CD4-positive, alpha-beta T cell treated with Interferon alpha-2 for 1 hour (primary cell): Measurements from ENCODE around the gene ALX4.

ENCODE experiments used
- DNase-seq, 2 donors: peaks; one replicate each; pipeline ENCODE4 v3.0.0-alpha.2; 2020 to 2022

ALX4 gene

DNA sequence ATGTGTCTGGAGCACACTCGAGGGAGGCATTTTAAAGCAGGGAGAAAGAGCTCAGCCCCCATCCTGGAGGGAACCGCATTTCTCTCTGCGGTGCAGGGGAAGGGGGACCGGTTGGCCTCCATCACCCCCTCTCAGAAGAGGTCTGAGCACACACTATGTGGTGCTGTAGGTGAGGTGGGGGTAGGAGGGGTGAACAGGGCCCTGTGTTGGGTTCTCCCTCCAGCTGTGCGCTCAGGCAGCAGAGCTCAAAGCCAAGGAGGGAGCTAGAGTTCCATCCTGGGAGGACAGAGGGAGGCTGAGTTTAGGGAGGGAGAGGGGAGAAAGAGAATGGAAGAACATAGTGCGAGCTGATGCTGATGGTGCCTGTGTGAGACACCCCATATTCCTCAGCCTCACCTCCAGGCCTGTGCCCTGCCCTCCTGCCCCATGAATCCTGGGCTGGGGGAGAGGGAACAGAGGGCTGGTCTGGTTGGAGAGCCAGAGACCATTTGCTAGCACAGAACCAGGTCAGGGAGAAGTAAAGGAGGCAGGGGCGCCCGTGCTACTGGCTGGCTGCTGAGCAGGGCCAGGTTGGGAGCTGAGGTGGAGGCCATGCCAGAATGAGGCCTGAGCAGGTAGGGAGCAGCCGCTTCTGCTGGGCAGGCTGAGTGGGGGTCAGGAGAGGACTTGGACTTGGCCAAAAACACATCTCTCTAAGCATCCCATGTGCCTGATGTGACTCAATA, 43.7 kb downstream of the ALX4 start:
- DNase-seq: no peak

- DNase-seq: no peak
Measured at GRCh38 chr11:44264761-44265160, 45.2 kb downstream of the ALX4 start.

- no peak for DNase-seq
Measured at GRCh38 chr11:44264438-44264749, 45.5 kb downstream of the ALX4 start.

DNA sequence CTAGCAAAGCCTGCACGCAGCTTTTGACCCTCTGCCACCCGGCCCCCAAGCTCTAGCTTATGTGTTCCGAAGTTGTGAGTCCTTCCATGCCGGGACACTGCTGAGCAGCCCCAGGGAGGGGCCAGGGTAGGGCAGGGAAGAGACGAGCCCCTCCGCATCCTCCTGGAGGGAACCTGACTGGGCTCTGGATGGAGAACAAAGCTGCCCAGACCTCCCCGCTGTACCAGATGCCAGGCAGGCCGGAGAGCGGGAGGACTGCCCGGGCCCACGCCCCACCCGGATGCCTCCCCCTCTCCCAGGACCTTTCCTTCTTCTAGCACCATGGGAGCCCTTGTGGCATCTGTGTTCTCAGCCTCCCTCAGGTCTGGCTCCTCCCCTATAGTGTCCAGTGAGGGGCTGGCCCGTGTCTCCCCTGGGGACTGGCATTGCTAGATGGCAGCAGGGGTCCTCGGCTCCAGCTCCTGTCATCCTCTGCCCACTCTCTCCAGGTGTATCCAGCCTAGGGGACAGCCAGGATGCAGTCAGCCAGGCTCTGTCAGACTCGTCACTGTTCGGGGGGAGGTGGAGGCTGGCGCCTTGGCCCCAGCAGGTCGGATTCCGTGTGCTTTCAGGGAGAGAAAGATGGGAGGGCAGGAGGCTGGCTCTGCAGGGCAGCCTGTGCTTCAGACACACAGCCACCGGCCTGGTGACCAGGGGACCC, 46.1 kb downstream of the ALX4 start:
- DNase-seq: no peak

DNA sequence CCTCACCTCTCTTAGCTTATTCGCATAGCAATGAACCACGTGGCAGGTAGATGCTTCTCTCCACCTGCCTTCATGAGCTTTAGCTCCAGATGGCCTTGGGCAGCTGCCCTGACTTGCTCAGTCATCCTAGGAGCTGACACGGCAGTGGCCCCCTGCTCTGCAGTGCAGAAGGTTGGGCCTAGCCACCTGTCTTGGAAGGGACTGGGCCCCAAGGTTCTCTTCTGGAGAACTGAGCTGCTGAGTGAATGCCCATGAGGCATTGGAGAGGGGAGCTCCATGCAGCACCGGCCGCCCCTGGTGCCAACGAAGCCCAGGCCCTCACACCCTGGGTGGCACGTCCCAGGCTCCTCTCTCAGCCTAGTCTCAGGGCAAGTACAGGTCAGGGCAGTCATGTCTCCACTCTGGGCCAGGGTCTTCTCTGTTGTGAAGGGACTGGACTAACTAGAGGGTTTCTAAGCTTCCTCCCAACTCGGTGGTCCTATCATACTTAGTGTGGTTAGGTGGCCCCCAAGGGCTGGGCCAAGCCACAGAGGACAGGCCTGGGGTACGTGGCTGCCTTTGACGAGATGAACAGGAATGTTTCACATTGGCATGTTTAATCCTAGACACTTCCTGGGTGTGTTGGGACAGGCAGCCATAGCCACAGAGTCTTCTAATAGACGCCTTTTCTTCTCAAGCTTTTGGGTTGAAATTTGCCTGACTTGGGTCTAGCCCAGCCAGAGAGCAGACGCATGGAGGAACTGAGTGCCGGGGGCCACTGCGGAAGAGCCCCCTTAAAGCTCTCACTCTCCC, 47.9 kb downstream of the ALX4 start:
- no peak for DNase-seq

- DNase-seq: no peak
Measured at GRCh38 chr11:44260081-44260480, 49.9 kb downstream of the ALX4 start.

- no peak for DNase-seq
Measured at GRCh38 chr11:44258839-44259420, 51.0 kb downstream of the ALX4 start.

DNA sequence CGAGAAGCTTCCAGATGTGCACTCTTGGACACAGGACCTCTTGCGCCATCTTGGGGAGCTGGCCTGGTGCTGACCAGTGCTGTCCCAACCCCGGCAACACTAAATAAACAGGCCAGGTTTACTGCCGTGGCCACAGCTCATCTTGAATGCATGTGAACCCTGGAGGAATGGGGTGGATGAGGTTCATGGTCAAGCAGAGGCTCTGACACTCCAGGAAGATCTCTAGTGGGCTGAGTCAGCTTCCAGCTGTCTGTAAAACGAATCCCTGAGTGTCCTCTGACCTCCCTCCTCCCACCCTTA, 51.8 kb downstream of the ALX4 start:
- DNase-seq: no peak

- no peak for DNase-seq
Measured at GRCh38 chr11:44257338-44258189, 52.4 kb downstream of the ALX4 start.

DNA sequence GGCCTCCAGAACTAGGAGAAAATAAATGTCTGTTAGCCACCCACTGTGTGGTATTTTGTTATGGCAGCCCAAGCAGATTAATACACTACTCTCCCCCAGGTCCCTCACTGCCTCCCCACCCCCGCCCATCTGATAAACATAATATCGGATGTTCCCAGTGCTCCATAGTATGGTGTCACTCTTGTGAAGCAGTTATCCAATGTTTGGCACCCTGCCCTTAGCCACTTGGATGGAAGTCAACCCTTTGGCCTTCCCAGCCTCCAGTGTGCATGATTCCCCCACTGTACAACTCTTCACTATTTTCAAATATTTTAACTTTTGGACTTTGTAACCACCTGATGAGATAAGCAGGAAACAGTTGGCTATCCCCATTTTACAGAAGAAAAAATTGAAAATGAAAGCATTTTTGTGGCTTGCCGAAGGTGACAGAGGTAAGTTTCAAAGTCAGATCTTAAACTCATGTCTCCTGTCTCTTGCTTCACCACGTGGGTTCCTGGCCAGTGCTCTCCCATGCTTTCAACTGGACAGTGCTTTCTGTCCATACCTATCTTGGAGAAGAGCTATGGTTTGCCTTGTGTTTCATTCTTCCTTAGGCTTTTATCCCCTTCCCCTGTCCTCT, 53.2 kb downstream of the ALX4 start:
- no peak for DNase-seq

GRCh38 chr11:44255406-44256071, 54.4 kb downstream of the ALX4 start:
- no peak for DNase-seq

GRCh38 chr11:44252999-44253602, 56.8 kb downstream of the ALX4 start:
- no peak for DNase-seq

DNA sequence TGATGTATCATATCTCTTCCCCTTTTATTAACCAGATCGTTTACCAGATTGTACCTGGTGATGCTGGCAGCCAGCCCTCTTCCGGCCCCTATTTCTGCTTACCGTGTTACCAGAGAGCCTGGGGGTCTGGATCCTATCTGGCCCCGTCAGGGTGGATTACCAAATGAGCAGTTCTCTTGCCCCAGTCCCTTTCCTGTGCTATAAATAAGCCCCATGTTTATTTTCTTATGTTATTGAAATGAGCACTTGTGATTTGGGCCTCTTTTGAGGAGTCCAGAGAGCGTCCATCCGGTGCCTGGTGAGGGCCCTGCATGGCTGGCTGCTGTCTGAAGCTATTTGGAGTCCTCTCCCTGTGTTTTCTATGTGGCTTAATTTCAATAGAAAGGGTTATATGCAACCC, 59.5 kb downstream of the ALX4 start:
- DNase-seq: no peak

- no peak for DNase-seq
Measured at GRCh38 chr11:44248109-44248508, 61.8 kb downstream of the ALX4 start.

DNA sequence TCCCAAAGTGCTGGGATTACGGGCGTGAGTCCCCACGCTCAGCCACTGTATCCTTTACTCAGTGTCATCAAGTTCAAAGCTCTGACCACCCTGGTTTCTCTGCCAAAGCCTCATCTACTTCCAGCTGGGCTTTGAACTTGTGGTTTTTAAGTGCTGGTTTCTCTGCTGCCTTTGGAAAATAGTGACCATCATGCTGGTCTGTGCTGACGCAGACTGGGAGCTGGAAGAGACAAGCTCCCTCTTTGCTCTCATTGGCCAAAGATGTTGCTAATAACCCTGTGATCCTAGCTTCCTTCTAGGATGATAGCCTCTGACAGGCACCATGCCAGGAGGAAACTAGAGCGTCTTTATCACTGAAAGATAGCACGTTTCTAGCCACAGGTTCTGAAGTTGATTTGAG, 62.4 kb downstream of the ALX4 start:
- DNase-seq: no peak

DNA sequence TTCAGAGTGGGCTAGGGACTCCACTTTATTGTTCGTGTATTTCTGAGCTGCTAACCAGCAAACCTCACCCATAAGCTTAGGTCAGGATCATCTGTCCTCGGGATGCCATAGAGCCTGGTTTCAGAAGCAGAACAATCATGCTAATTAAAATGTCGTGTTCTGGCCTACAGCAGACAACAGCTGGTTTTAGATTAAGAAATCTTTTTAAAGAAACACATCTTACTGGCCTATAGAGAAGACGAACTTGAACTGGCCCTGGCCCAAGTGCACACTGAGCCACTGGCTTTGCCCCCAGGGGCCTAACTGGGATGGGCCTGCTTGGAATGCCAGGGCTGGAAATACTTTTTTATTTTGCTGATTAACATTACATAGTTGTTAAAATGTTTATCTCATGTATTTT, 63.2 kb downstream of the ALX4 start:
- no peak for DNase-seq

DNA sequence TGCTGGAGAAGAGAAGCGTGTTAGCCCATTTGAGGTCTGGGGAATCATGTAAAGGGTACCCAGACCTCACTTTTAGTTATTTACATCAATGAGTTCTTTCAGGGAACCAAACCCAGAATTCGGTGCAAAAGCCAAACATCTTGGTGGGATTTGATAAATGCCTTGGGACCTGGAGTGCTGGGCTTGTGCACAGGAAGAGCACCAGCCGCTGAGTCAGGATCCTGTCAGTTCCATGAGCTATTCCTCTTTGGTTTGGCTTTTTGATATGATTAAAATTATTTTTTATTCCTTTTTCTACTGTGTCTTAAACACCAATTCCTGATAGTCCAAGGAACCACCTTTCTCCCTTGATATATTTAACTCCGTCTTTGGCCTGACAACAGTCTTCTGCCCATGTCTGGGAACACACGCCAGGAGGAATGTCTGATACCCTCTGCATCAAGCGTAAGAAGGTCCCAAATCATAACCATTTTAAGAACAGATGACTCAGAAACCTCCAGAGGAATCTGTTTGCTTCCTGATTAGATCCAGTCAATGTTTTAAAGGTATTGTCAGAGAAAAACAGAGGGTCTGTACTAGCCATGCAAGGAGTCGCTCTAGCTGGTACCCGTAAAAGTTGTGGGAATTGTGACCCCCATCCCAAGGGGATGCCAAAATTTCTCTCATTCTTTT, 65.2 kb downstream of the ALX4 start:
- DNase-seq: no peak

DNA sequence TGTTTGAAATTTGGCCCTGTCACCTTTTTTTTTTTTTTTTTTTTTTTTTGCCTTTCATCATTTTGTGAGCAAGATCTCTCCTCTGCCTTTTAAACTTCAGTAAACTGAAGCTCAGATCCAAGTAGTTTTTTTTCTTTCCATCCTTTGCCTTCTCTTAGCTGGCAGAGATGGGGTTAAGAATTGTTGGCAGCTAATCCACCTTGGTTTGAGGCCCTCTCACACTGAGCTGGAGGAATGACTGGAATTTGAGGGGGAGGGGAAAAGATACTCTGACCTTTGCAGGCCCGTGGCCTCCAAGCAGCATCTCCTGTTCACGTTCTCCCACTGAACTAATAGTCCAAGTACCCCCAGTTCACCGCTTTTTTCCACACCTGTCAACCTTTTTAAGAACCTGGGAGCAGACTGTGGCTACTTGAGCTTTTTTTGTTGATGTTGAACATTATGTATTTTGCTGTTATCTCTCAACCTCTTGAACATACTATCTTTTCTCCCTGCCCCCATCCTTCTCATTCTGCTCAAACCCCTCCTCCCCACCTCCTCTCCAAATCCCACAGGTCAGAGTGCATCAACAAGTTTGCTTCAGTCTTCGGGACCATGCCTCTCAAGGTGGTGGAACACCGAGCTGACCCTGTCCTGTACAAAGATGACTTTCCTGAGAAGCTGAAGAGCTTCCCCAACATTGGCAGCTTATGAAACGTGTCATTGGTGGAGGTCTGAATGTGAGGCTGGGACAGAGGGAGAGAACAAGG, 66.2 kb downstream of the ALX4 start:
- DNase-seq: no peak

DNA sequence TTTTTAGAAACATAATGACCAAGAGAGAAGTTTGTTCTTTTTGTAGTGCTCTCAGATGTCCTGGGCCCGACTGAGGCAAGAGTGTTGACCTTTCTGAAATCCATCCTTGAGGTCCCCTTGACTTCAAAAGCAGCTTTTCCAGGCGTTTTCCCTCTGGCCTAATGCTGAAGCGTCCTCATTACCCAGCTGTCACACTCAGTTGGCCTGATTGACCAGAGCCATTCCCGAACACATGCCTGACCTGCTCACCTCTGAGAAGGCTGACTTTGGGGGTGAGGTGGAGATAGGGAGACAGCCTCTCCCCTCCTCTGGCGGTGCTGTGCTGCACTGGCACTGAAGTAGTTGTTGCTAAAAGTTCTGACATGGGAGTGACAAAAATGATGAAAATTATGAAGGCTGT, 66.9 kb downstream of the ALX4 start:
- DNase-seq: no peak

DNA sequence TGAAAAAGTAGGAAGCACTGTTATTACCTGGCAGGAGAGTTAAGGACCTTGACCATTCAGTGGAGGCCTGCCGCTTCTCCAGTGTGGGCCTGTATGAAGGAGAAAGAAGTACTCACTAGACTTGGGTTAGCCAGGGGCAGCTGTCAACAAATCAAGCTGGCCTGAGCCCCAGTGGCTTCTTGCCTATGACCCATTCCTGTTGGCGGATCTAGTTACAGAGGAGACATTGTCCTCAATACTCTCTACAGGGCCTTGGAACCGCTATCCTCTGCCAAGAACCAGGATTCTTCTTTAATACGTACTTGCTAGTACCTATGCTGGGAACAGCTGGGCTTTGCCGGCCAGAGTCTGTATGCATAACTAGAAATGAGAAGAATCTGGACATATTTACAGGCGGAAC, 68.1 kb downstream of the ALX4 start:
- DNase-seq: no peak
